PFSK-1 (cell line): Measurements from ENCODE around the gene FARSB.

ENCODE experiments used
- FOXP2 ChIP-seq: optimal IDR thresholded peaks from 2 replicates; pipeline ENCODE3; 2011; ENCODE audit warnings: borderline replicate concordance, control low read depth, inconsistent platforms; ENCODE audit not compliant: insufficient read depth; ENCODE audit errors: extremely low read length, extremely low read depth
- POLR2AphosphoS5 ChIP-seq: IDR thresholded peaks from 2 replicates; pipeline ENCODE4 v1.6.1; 2012; ENCODE audit warnings: low read depth, mild to moderate bottlenecking, control low read depth, low read length, moderate library complexity
- REST ChIP-seq, 2 experiments: IDR thresholded peaks; 2 replicates each; pipeline versions ENCODE4 v1.6.1 to v1.8.0; 2011 to 2012; ENCODE audit warnings: low read depth in 2 of 2, low read length in 2 of 2, control low read depth in 1 of 2, inconsistent platforms in 1 of 2, mild to moderate bottlenecking in 1 of 2, moderate library complexity in 1 of 2; ENCODE audit not compliant: insufficient read depth in 1 of 2
- SIN3A ChIP-seq: IDR thresholded peaks from 2 replicates; pipeline ENCODE4 v1.6.1; 2012; ENCODE audit warnings: mild to moderate bottlenecking, low read length, moderate library complexity, borderline replicate concordance; ENCODE audit not compliant: insufficient read depth
- TAF1 ChIP-seq: IDR thresholded peaks from 2 replicates; pipeline ENCODE4 v1.6.1; 2012; ENCODE audit warnings: low read length, control low read depth, borderline replicate concordance; ENCODE audit not compliant: insufficient read depth

The FARSB gene

GRCh38 chr2:222698276-222698675 lies 42.4 kb upstream of the FARSB start:
- no peak for TF ChIP-seq POLR2AphosphoS5
- TF ChIP-seq SIN3A = no peak
- TF ChIP-seq TAF1 = no peak
- no peak for TF ChIP-seq FOXP2
- TF ChIP-seq REST (IDR thresholded peaks at IDR 0.05; ENCODE audit: insufficient read depth in 1 of 2, low read depth in 2 of 2, low read length in 2 of 2) = no peak

GRCh38 chr2:222693837-222694236 lies 37.9 kb upstream of the FARSB start:
- TF ChIP-seq FOXP2 = no peak
- no peak for TF ChIP-seq REST (IDR thresholded peaks at IDR 0.05; ENCODE audit: insufficient read depth in 1 of 2, low read depth in 2 of 2, low read length in 2 of 2)
- TF ChIP-seq POLR2AphosphoS5 = no peak
- no peak for TF ChIP-seq SIN3A
- TF ChIP-seq TAF1 = no peak

GRCh38 chr2:222690564-222691200 lies 34.8 kb upstream of the FARSB start:
- TF ChIP-seq FOXP2 (no peak), TAF1 (no peak), REST (IDR thresholded peaks at IDR 0.05; ENCODE audit: insufficient read depth in 1 of 2, low read depth in 2 of 2, low read length in 2 of 2) (no peak), SIN3A (no peak), POLR2AphosphoS5 (no peak)

- TF ChIP-seq REST (IDR thresholded peaks at IDR 0.05; ENCODE audit: insufficient read depth in 1 of 2, low read depth in 2 of 2, low read length in 2 of 2) = no peak
- no peak for TF ChIP-seq SIN3A
- no peak for TF ChIP-seq POLR2AphosphoS5
Measured at GRCh38 chr2:222689322-222689721, 33.4 kb upstream of the FARSB start.

- TF ChIP-seq SIN3A (no peak), FOXP2 (no peak), REST (IDR thresholded peaks at IDR 0.05; ENCODE audit: insufficient read depth in 1 of 2, low read depth in 2 of 2, low read length in 2 of 2) (no peak)
Measured at GRCh38 chr2:222688917-222689316, 33.0 kb upstream of the FARSB start.
